NCI-H226 (cell line): ENCODE results near the gene OSBPL1A.
A peak's percentile ranks its signal among the peaks of the same experiment; 100 is the strongest.

Source experiments
- DNase-seq: peaks from one replicate; pipeline ENCODE4 v3.0.0-alpha.2; 2015

The OSBPL1A gene

DNA sequence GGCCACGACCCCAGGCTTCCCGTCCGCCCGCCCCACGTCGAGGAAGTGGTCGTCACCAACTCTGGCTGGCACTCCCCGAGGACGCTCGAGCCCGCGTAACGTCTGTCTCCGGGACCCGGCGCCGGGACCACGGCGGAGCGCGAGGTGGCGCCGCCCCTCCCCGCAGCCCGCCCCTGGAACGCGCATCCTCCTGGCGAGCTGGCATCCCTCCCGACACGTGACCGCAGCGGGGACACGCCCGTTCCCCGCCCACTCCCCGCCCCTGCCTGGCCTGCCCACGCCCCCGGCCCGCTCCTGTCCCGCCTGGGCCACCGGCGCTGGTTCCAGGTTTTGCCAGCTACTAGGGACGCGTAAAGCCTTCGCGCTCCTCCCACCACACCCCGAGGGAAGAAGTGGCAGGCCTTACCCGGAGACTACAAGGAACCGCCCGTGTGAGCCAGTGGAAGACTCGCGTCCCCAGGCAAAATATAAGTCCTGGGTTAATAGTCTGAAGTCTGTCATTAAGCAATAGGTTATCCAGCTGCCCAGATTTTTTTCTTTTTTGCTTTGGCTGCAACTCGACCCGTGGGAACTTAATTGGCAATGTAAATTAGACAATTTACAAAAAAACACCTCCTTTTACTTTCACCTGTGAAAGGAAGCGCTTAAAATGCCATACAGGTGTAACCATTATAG lies at the start of gene OSBPL1A:
Gene OSBPL1A, minus strand, starts transcription at position 131 of the 675 bp plus-strand sequence. CDS start 20,291 bp downstream, outside the sequence.
- peak; percentile 74 for DNase-seq

DNA sequence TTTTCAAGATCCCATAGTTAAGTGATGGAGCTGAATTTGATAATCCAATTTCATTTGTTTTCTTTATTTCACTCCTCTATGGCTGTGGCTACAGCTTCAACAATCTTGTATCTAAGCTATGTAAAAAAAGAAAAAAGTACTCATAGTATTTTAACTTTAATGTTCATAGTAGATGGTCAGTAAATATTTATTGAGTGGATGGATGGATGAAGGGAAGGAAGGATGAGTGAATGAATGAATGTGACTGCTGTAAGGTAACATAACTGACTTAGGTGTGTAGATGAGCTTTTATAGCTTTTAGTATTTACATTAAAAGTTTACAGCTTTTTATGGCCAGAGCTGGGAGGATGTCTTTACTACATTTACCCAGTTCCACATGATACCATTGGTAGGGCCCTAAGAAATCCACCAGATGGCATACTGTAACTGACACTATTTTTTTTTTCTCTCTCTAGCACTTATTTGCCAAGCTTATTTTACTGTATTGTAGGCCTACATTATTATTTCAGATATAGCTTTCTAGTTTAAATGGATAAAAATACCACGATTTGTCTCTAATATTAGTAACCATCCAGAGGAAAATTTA lies 49.4 kb upstream of the OSBPL1A start:
- DNase-seq, result no peak

DNA sequence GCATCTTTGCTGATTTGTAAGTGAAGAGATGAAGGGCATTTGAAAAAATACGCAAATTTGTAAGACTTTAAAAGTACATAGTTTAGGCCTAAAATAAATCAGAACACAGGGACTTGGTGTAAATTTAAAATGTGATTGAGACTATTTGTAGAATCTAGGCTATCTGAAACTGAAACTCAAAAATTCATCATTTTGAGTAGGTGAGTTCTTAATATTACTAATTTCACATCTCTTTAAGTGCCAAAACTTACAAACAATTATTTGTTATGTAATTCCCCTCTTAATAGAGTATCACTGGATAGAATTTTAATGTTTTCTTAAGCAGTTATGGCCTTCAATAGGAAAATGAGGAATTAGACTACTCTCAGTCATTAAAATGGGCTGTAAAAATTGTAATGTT lies 48.8 kb upstream of the OSBPL1A start:
- no peak for DNase-seq

DNA sequence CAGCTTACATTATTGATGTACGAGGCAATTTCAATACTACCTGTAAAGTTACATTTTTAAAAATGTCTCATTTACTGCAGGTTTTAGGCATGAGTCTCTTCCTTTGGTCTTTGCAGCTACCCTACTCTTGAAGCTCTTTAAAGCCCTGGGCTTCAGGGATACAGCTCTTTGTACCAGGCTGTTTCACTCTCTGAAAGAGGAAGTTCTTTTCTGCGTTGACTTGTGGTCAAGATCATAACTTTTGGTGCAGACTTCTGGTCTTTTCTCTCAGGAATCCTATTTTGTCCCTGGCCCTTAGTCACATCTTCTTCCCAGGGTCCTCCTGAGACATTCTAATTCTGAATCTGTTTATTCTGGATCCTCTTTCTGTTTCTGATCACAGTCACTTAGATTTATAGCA lies 46.2 kb upstream of the OSBPL1A start:
- DNase-seq, result no peak

DNA sequence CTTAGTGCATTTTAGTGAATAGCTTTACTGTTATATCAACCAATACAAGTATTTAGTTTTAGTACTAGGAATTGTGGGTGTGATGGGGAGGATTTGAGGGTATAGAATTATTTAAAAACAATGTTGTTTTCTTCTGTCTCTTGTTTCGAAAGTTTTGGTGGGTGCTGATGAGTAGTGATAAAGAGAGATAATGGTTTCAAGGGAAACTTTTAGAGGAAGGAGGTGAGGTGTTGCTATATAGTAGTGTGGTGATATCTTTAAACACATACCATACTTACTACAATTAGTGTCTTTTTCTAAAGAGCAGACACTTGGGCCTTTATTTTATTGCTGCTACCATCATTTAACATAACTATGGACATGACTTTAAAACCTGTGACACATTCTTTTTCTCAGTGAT lies 39.3 kb upstream of the OSBPL1A start:
- no peak for DNase-seq

DNA sequence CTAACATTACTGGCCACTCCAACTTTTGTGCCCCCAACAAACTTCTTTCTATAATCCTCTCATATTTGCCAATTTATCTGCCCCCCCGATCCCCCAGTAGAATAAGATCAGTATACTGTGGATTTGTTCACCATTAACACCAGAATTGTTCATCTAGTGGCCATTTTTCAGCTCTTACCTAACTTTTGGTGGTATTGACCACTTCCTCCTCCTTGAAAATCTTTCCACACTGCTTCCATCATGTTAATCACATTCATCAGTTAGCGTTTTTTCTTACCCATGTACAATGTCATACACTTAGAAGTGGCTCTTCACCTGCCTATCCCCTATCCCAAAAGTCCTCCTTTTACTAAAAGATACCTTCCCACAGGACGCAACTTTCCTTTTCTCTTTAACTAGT lies 35.0 kb upstream of the OSBPL1A start:
- no peak for DNase-seq

DNA sequence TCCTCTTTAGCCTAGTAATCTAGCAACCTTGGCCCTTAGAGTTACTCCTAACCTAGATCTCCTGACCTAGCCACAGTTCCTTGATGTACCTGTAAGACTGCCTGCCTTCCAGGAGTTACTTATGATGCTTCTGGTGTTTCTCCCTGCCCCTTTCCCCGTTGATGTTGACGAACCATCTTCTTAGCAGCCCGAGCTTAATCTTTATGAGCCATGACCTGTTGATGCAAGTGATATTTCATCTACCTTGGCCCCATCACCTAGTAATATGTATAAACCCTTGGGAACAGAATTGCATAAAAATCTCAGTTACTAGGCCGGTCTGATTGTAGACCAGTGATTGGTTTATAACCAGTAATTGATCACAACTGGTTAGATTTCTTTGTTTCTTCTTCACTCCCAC lies 31.6 kb upstream of the OSBPL1A start:
- no peak for DNase-seq

DNA sequence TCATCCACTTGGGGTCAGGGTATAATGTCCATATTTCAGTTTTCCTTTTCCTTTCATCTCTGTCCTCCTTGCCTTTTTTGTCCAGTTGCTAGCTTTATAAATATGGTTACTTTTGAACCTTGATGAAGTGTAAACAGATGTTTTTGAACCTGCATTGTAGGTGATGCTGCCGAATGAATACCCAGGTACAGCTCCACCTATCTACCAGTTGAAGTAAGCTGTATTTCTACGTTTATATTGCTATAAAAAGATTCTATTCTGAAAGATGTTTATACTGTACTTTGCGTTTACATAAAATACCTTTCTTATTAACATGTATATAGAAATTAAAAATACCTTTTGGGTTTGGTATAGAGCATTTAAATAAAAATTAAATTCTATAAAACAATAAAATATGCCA lies 31.1 kb upstream of the OSBPL1A start:
- DNase-seq, result no peak

DNA sequence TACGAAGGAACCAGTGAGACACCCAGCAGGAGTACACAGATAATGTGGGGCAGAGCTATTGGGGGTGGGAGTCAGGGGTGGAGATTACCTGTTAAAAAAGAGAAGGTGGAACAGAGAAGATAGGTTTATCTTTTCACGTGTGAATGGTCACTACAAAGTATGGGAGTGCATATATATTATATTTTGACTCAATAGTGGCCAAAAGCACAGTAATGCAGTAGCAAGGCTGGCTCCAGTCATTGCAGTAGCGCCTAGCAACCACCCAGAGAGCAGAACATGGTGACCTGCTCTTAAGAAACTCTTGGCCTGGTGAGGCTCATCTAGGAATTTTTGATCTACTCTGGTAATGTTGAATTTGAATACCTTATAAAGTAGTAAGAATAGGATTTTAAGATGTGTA lies 29.9 kb upstream of the OSBPL1A start:
- no peak for DNase-seq

DNA sequence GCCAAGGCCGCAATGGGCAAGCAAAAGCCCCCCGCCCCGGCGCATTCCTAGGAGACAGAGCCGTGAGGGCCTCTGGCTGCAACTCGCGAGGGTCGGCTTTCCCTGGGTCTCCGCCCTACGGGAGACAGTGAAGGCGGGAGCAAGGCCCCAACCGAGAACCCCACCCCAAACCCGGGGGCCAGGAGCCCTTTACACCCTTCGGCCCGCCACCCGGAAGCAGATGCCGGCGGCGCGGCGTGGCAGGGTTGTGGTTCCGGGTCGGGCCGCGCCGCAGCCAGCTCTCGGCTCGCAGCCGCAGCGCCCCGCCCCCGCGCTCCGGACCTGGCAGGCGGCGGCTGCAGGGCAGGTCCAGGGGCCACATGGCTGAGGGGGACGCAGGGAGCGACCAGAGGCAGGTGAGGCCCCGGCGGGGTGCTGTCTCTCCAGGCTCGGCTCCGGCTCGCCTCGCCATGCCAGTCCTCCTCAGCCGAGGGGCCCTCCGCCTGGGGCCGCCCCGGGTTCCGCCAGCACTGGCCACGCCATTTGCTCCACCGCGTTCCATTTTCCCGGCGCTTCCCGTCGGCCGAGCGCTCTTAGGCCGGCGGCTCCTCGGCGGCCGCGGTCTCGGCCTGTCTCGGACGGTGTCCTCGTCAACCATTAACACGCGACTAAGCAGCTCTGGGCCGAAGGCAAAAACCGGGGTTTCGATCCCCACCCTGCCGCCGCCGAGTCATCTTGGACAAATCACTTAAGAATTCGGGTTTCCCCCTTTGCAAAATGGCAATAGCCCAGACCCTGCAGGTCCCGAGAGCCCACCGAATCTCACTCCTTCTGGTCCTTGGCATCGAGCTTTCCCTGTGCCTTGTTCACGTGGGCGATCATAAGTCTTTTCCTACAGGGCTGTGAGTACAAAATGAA lies 29.0 kb upstream of the OSBPL1A start, which contains the start of gene IMPACT:
Gene IMPACT, plus strand, starts transcription at position 273 of the 897 bp plus-strand sequence. Its CDS starts 87 bp downstream, at position 360.
- peak; percentile 74 for DNase-seq

DNA sequence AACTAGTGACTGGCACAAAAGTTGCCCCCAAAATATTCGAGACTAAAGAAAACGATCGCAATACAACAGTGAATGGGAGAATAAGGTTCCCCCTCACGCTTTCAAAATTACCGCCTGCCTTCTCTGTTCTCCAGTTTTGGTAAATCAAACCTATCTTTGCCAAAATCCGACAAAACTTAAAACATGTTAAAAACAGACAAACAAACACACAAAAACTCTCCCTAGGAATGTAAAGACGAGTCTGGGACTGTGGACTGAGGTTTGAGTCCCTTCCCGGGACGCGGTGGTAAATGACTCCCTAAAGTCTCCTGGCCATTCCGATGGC lies 28.4 kb upstream of the OSBPL1A start:
- DNase-seq, result no peak

DNA sequence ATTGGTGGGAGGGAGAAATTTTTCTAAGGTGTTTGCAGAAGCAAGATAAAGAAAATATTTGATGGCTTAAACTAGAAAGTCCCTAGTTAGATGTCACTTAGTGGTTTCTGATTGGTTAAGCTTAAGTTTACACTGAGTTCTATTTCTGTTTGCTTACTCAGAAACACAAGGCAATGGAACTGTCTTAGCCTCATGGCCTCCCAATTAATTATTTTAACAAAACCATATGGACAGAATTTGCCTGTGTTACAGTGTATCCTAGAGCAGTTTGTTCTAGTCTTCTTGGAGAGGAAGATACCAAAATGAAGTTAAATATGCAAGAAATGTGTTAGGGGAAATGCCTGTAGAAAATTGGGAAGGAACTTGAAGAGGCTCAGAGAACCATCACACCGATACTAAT lies 24.2 kb upstream of the OSBPL1A start:
- no peak for DNase-seq

DNA sequence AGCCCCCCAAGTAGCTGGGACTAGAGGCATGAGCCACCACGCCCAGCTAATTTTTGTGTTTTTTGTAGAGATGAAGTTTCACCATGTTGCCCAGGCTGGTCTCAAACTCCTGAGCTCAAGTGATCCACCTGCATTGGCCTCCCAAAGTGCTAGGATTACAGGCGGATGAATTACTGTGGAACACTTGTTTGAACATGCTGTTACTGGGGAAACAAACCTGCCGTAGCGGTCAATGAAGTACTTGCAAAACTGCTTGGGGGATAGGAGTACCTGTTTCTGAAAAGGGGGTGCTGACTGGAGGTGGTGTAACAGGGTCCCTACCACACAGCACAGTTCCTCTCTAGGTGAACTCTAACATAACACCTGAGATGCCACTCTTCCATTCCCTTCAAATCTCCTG lies 22.9 kb upstream of the OSBPL1A start:
- no peak for DNase-seq

DNA sequence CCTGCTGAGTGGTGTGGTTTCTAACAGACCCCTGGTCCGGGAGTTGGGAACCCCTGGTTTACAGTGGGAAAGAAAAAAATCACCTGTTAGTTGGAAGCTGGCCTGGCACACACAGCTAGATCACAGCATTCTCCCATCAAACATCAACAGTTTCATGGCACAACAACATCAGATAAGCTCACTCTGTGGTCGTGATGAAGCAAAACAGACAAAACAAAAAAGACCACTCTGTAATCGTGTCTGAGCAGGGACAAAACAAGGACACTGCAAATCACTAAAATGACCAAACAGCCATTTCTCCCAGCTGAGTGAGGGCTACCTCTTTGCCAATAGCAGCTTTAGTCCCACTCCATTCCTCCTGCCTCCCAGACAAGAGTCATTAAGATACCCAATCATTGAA lies 19.9 kb upstream of the OSBPL1A start:
- no peak for DNase-seq

DNA sequence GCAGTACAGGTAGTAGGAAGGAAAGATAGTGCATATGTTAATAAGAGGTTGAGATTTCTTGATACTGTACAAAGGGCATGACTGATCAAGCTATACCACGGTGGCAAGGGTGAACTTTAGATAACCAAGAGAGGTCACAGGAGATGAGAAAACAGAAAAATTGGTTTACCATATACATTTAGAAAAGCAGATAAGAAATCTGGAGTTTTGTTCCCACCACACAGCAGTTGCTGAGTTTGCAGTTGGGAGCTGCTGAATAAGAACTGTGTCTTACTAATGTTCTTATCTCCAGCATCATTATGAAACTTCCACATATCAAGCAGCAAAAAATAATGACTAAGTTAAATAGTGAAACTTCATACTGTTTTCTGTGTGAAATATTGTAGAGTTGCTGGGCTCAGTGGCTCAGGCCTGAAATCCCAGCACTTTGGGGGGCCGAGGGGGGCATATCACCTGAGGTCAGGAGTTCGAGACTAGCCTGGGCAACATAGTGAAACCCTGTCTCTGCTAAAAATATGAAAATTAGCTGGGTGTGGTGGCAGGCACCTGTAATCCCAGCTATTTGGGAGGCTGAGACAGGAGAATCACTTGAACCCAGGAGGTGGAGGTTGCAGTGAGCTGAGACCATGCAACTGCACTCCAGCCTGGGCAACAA lies 16.9 kb upstream of the OSBPL1A start:
- no peak for DNase-seq

DNA sequence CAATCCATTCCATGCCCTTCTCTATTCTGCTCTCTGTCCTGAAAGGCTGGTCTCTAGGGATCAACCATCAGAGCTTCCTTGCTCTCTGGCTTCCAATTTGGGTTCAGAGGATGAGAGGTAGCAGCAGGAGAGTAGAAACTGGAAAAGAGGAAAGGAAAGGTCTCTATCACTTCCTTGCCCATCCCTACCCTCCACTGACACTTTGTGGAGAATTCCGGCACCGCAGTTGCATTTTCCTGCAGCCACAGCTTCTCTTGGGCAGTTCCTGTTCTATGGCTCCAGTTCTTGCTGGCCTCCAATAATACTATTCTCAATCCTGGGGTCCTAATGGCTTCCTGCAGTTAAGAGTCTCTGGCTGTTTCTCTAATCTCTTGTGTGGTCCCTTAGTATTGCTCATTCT lies 15.5 kb upstream of the OSBPL1A start:
- DNase-seq, result no peak

DNA sequence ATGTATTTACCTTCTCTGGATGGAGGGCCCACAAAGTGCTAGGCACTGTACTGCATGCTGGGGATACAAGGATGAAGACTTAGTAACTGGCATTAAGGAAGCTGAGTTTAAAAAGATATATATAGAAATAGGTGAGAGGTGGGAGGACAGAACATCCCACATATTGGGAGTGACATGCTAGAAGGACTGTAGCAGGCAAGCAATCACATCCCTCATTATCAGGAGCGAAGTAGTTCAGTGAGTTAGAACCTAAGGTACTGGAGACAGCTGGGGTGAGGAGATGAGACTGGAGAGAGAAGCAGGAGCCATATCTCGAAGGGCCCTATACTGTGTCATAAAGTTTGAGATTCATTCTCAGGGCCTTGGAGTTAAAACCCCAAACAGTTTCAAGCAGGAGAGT lies 10.9 kb upstream of the OSBPL1A start:
- no peak for DNase-seq

DNA sequence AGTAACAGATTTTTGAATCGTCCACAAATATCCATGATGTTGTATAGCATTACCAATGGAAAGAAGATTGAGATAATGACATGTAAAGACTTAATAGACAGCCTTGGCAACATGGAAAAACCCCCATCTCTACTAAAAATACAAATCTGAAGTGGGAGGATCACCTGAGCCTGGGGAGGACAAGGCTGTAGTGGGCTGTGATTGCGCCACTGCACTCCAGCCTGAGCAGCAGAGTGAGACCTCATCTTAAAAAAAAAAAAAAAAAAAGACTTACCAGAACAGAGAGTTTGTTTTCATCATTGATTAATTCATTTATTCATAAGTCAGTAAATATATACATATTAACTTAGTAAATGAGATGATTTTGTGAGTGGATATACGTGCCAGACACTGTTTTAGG lies 7.0 kb upstream of the OSBPL1A start:
- no peak for DNase-seq

DNA sequence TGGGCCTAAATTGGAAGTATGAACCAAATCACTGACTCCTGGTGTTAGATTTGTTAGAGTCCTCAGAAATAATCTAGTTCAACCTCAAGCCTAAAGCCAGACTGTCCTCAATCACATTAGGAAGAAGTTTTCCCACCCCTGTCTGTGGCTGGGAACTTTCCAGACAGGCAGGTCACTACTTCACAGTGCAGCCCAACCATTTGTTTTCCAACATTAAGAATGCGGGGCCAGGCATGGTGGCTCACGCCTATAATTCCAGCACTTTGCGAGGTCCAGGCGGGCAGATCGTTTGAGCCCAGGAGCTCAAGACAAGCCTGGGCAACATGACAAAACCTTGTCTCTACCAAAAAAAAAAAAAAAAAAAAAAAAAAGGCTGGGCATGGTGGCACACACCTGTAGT lies 5.5 kb upstream of the OSBPL1A start:
- no peak for DNase-seq

DNA sequence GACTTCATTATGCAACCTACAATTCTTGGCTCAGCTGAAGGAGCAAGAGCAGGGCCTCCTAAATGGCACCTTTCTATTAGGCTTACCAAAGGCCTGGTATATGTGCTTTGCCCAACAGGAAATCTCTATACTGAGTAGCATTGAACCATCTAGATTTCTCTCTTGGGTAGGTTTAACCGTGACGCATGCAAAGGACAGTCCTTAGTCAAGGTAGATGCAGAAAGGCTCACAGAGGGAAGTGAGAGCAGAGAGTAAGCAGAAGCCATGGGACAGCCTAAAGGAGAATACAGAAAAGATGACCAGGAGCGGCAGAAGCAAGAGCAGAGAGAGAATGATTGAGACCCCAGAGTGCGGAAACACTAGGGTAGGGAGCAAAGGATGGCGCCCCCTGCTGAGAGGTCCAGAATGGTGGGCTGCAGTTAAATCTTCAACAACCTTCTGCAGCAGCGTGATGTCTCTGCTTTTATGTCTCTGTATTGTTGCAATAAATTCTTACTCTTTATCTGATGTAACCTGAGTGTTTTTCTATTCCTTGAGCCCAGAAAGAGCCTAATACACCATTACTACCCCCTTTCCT lies 4.7 kb upstream of the OSBPL1A start:
- DNase-seq, result no peak

DNA sequence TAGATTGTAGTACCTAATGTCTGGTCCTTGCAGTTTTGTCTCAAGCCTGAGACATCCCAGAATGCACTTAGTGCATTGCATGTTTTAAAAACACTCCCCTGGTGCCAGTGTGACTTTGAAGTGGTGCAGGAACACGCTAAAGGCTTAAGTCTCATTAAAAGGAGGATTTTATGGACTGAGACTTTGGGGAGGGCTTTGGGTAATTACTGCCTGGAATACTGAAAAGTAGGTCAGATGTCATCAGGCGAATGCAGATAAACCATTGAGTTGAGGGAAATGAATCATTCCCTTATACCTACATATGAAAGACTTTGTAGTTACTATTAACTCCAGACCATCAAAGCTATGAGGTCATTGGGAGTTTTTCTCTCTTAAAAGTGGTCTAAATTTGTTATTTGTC lies 3.0 kb upstream of the OSBPL1A start:
- DNase-seq, result no peak

DNA sequence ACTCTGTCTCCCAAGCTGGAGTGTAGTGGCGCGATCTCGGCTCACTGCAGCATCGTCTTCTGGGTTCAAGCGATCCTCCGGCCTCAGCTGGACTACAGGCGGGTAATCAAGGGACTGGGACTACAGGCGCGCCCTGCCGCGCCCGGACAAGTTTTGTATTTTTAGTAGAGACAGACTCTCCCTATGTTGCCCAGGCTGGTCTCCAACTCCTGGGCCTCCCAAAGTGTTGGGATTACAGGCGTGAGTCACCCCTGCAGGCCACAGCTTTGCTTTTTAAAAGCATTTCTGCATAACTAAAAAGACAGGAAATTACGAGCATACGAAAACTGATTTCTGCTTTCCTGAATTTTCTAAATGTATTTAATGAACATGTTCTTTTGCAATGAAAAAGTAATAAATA lies 916 bp upstream of the OSBPL1A start:
- peak; percentile 12 for DNase-seq

DNA sequence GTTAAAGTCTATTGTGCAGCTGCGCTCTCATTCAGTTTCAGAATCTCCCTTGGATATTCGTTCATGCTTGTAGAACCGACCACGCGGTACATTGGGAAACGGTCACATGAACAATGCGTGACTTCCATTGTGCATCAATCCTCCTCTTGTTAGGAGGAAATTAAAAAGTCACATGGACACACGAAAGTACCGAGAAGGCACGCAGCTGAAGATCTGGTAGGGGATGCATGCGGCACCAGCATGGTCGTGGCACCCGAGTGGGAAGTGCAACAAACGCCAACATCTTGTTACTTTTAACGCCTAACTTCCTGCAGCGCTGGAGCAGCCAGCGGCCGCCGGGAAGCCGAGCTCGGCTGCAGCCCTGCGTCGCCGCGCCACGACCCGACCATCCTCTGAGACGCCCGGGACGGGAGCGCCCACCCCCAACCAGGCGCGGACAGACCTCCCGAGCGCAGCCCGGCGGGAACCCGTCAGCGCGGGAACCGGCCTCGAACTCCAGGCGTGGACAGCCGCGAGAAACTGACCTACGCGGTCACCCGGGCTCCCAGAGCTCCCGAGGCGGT lies 412 bp downstream of the OSBPL1A start:
- peak; percentile 6 for DNase-seq
